Measurements from ENCODE around the gene CCNI2. TPM values are rescaled to one million over a fixed set of nuclear protein-coding genes. Genes with fewer than 3 reads are reported as not detected.

Gene CCNI2
- total and polyA plus RNA-seq, 2 donors (not counting 3 experiments of a cell fraction or from before 2014, with no cell fraction given), result 0.25 to 0.53 TPM

GRCh38 chr5:132770476-132771159, 23.4 kb downstream of the CCNI2 start:
- H3K9ac ChIP-seq (replicated peaks; ENCODE audit: extremely low read depth, insufficient read depth, low read length), result no peak overlapping the region
- no peak overlapping the region for H3K4me2 ChIP-seq (ENCODE audit: insufficient read depth, low read length)
- no peaks in the 10 kb centered on the region for H3K27me3 ChIP-seq (ENCODE audit: control insufficient read depth in 2 of 2, insufficient read depth in 2 of 2, low read length in 2 of 2)
- peaks cover 28% of the 10 kb centered on the region for H3K4me1 ChIP-seq (ENCODE audit: control insufficient read depth, extremely low read depth, insufficient read depth, low read length)
- BruUV-seq (replicated peaks), result no TSS peak
- FAIRE-seq (peak; percentile 78), DNase-seq (ENCODE audit: low read depth, low spot score) (peak; percentile 68)
- dilution Hi-C loops (cut with MboI; ENCODE audit: extremely low pct_ligation_motif_present, low sequenced_read_pairs) (no loop called here), intact Hi-C loops (cut with micrococcal nuclease) (no loop called here)
- no peak overlapping the region for H3K4me3 ChIP-seq (replicated peaks in 1 of 3; ENCODE audit: insufficient read depth in 1 of 3, low read depth in 1 of 3, low read length in 3 of 3)
- no peaks in the 10 kb centered on the region for H3K36me3 ChIP-seq (ENCODE audit: control insufficient read depth in 2 of 2, extremely low read depth in 1 of 2, insufficient read depth in 2 of 2, low read length in 2 of 2)
- peak overlapping the region; percentile 55 for H3K27ac ChIP-seq (ENCODE audit: insufficient read depth, low read depth, low read length)
- H3K9me1 ChIP-seq (replicated peaks; ENCODE audit: control insufficient read depth, extremely low read depth, insufficient read depth, low read length), result no peaks in the 10 kb centered on the region
- H2AFZ ChIP-seq (ENCODE audit: low read depth, low read length), result no peak overlapping the region
- POLR2A ChIA-PET, result no interaction called here
- H3K79me2 ChIP-seq (ENCODE audit: control insufficient read depth, insufficient read depth, low read length), result peaks cover 61% of the 10 kb centered on the region
- TF ChIP-seq POLR2AphosphoS5 (IDR thresholded peaks at IDR 0.05; ENCODE audit: insufficient read depth, low read depth, low read length), result no peak
- no peaks in the 10 kb centered on the region for H4K20me1 ChIP-seq (replicated peaks; ENCODE audit: control insufficient read depth, extremely low read depth, insufficient read depth, low read length)
- CTCF ChIA-PET, result interaction anchor here (1.3 to 4.1 kb wide), 4 partner anchors 16 to 50 kb away, joined by 4 to 17 read pairs (median 10); partner anchors contain the start of genes CCNI2 and KIF3A
- H3K9me3 ChIP-seq (replicated peaks; ENCODE audit: control insufficient read depth, insufficient read depth, low read length), result no peaks in the 10 kb centered on the region

GRCh38 chr5:132771503-132771998, 24.3 kb downstream of the CCNI2 start:
- H3K4me3 ChIP-seq (replicated peaks in 1 of 3; ENCODE audit: insufficient read depth in 1 of 3, low read depth in 1 of 3, low read length in 3 of 3), result no peak overlapping the region
- no peak for FAIRE-seq
- H2AFZ ChIP-seq (ENCODE audit: low read depth, low read length), result no peak overlapping the region
- ChIA-PET CTCF (interaction anchor here (1.2 to 4.1 kb wide), 4 partner anchors 17 to 49 kb away, joined by 3 to 17 read pairs (median 10); partner anchors contain the start of gene KIF3A), POLR2A (no interaction called here)
- no peaks in the 10 kb centered on the region for H3K9me1 ChIP-seq (replicated peaks; ENCODE audit: control insufficient read depth, extremely low read depth, insufficient read depth, low read length)
- H3K36me3 ChIP-seq (ENCODE audit: control insufficient read depth in 2 of 2, extremely low read depth in 1 of 2, insufficient read depth in 2 of 2, low read length in 2 of 2), result no peaks in the 10 kb centered on the region
- no peak for TF ChIP-seq GATA2 (IDR thresholded peaks at IDR 0.05; ENCODE audit: insufficient read depth, insufficient read length, low read depth, low read length)
- TF ChIP-seq FOS (IDR thresholded peaks at IDR 0.05; ENCODE audit: borderline replicate concordance, insufficient read depth, low read length), result no peak
- TF ChIP-seq JUN (IDR thresholded peaks at IDR 0.05; ENCODE audit: borderline replicate concordance, insufficient read depth, insufficient read length, low read depth), result no peak
- TF ChIP-seq POLR2A (IDR thresholded peaks at IDR 0.05; ENCODE audit: low read depth, low read length), result no peak
- no peak for TF ChIP-seq CTCF (IDR thresholded peaks at IDR 0.05; ENCODE audit: extremely low read depth in 1 of 2, insufficient read depth in 1 of 2, low read depth in 1 of 2, low read length in 2 of 2)
- no peak for TF ChIP-seq MAX (IDR thresholded peaks at IDR 0.05; ENCODE audit: insufficient read depth, insufficient read length)
- TF ChIP-seq MYC (IDR thresholded peaks at IDR 0.05; ENCODE audit: low read depth, low read length), result no peak
- no peak for TF ChIP-seq EZH2 (IDR thresholded peaks at IDR 0.05; ENCODE audit: borderline replicate concordance, low read depth, low read length, severe bottlenecking)
- TF ChIP-seq POLR2AphosphoS5 (IDR thresholded peaks at IDR 0.05; ENCODE audit: insufficient read depth, low read depth, low read length), result no peak
- peaks cover 67% of the 10 kb centered on the region for H3K79me2 ChIP-seq (ENCODE audit: control insufficient read depth, insufficient read depth, low read length)
- no TSS peak for BruUV-seq (replicated peaks)
- H4K20me1 ChIP-seq (replicated peaks; ENCODE audit: control insufficient read depth, extremely low read depth, insufficient read depth, low read length), result no peaks in the 10 kb centered on the region
- H3K4me2 ChIP-seq (ENCODE audit: insufficient read depth, low read length), result no peak overlapping the region
- no peaks in the 10 kb centered on the region for H3K27me3 ChIP-seq (ENCODE audit: control insufficient read depth in 2 of 2, insufficient read depth in 2 of 2, low read length in 2 of 2)
- H3K9me3 ChIP-seq (replicated peaks; ENCODE audit: control insufficient read depth, insufficient read depth, low read length), result no peaks in the 10 kb centered on the region
- H3K9ac ChIP-seq (replicated peaks; ENCODE audit: extremely low read depth, insufficient read depth, low read length), result no peak overlapping the region
- peaks cover 33% of the 10 kb centered on the region for H3K4me1 ChIP-seq (ENCODE audit: control insufficient read depth, extremely low read depth, insufficient read depth, low read length)
- intact Hi-C loops (cut with micrococcal nuclease), result no loop called here
- dilution Hi-C loops (cut with MboI; ENCODE audit: extremely low pct_ligation_motif_present, low sequenced_read_pairs), result no loop called here
- peak overlapping the region; percentile 55 for H3K27ac ChIP-seq (ENCODE audit: insufficient read depth, low read depth, low read length)
- DNase-seq (ENCODE audit: low read depth, low spot score), result peak; percentile 19
